Stimulated activated CD8-positive, alpha-beta memory T cell treated with anti-CD3 and anti-CD28 coated beads, Interleukin-7, amount 100 ng/mL, for 48 hours (primary cell): ENCODE results near the gene GOLIM4.
"Not testable (repeated sequence)": the region's sequence is repeated elsewhere in the genome, so short reads cannot be mapped to it uniquely, and the experiment has no call there.

Experiments used
- DNase-seq, 2 donors: peaks; one replicate each; pipeline ENCODE4 v3.0.0-alpha.2; 2020; ENCODE audit warnings: low read depth in 1 of 2; ENCODE audit errors: extremely low read depth in 1 of 2

Gene GOLIM4, protein sequence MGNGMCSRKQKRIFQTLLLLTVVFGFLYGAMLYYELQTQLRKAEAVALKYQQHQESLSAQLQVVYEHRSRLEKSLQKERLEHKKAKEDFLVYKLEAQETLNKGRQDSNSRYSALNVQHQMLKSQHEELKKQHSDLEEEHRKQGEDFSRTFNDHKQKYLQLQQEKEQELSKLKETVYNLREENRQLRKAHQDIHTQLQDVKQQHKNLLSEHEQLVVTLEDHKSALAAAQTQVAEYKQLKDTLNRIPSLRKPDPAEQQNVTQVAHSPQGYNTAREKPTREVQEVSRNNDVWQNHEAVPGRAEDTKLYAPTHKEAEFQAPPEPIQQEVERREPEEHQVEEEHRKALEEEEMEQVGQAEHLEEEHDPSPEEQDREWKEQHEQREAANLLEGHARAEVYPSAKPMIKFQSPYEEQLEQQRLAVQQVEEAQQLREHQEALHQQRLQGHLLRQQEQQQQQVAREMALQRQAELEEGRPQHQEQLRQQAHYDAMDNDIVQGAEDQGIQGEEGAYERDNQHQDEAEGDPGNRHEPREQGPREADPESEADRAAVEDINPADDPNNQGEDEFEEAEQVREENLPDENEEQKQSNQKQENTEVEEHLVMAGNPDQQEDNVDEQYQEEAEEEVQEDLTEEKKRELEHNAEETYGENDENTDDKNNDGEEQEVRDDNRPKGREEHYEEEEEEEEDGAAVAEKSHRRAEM

GRCh38 chr3:168095611-168096209, at the start of gene GOLIM4:
Gene GOLIM4 (minus strand): TSS chr3:168095924. CDS start chr3:168095285, 639 bp downstream.
- peak; percentile 62 to 67 for DNase-seq

DNA sequence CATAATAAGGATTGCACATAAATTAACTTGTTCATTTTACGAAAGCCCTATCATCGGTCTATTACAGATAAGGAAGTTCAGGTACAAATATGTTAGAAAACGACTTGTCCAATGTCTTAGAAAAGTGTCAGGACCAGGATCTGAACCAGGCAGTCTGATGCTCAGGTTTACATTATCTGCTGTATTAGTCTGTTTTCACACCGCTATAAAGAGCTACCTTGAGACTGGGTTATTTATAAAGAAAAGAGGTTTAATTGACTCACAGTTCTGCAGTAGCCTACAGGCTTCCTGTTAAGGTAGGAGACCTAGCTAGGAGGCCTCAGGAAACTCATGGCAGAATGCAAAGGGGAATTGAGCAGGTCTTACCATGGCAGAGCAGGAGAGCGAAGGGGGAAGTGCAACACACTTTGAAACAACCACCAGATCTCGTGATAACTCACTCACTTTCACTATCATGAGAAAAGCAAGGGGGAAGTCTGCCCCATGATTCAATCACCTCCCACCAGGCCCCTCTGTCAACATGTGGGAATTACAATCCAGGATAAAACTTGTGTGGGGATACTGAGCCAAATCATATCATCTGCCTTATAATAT, 45.8 kb upstream of the GOLIM4 start:
- DNase-seq: no peak

DNA sequence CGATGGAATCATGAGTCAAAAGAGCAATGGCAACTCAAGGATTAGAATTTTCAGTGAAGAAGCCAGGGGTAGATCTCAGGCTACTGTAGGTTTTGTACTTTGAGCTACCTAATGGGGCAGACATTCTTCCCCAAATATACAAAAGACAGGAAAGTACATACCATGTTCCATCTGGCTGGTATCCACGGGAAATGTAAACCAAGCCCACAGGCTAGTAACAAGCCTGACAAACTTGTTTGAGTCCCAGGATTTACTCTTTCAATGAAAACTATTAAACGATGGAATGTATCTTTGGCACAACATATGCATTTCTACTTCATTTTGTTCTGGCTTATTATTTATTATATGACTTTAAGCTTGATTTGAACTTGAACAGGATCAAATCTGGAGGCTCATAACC, 44.2 kb upstream of the GOLIM4 start:
- no peak for DNase-seq

DNA sequence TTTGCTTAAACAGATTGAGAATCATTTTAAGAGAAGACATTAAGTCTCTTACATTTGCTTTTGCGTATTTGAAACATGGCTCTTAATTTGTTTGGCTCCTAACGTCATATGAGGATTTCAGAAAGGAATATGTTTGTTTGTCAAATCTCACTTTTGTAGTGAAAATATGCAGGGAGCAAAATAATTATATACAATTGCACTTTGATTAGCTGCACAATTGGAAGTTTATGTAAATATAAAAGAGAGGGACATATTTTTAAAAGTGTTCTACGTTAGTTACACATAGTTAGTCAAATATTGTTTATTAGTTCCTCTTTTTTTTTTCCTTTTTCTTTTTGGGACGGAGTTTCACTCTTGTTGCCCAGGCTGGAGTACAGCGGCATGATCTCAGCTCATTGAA, 42.7 kb upstream of the GOLIM4 start:
- DNase-seq: no peak

GRCh38 chr3:168134931-168135330, 39.2 kb upstream of the GOLIM4 start:
- DNase-seq: no peak

- DNase-seq: not testable (repeated sequence)
Observed at GRCh38 chr3:168130250-168130649, 34.5 kb upstream of the GOLIM4 start.

GRCh38 chr3:168128463-168128862, 32.7 kb upstream of the GOLIM4 start:
- DNase-seq: not testable (repeated sequence)

DNA sequence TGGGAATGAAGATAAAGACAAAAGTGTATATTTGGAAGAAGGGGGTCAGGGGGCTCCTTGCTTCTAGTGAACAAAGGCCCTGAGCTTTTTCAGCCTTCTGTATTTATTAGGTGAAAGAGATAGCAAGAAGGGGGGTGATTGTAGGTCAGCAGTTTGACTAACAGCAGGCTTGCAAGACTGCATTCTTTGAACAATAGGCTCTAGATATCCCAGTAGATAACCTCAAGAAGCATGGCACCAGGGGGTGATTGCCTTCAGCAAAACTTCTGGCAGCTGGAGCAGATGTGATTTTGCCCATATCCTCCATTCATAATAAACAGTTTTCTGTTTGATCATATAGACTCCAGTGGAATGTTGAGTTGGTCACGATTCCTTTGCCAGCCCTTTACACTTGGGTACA, 31.7 kb upstream of the GOLIM4 start:
- DNase-seq: no peak

GRCh38 chr3:168124791-168125190, 29.1 kb upstream of the GOLIM4 start:
- DNase-seq: no peak

DNA sequence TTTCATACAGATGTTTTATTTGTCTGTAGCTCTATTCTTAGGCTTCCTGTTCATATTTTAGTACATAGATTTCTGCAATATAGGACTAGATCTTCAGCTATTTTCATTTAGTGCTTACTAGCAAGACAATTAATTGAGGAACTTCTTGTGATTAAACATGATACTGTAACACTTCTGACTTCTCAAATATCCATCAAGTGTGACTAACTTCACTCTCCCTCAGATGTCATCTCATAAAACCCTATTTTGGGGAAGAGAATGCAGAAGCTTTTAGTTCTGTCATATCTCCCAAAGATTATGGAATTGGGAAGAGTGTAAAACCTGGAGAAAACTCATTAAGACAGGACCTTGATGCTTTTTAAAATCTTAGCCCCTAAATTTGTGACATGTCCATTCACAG, 28.6 kb upstream of the GOLIM4 start:
- DNase-seq: no peak

DNA sequence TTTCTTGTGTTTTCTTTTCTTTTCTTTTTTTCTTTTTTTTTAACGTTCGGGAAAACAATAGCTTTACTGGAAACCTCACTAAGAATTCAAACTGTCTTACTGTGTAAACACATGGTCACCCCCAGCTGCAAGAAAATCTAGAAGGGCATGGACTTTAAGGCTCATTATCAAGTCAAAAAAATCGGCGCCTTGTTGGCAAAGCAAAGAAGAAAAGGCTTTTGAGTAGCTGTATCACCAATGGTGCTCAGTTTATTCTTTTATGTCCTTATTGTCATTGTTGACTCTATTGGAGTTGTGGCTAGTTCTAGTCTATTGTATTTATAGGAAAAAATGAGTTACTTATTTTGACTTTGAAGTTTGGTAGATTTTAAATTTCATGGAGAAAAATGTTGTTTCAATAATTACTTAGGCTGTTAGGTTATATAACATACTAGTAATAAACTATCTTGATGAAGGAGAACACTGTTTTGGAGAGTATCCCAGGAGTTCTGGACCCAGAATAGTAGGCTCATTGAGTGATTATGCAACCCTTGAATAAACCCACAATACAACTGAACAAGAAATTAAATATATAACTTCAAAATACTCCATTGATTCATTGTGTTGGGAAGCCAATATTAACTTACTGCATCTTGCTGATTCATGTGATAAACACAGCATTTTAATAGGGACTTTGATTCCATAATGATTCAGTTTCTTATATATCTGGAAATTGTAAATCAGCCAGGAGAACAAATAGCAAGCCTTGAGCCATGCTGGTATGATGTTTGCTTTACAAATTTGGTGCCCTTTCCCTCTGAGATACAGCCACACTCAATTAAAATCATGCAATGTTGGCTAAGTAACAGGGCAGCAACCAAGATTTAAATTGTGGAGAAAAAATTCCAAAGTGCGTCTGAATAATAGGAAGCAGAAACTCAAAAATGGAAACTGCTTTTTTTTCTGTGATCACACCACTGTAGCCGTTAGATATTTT, 27.8 kb upstream of the GOLIM4 start:
- DNase-seq: no peak

- DNase-seq: no peak
Observed at GRCh38 chr3:168121184-168122017, 25.7 kb upstream of the GOLIM4 start.

DNA sequence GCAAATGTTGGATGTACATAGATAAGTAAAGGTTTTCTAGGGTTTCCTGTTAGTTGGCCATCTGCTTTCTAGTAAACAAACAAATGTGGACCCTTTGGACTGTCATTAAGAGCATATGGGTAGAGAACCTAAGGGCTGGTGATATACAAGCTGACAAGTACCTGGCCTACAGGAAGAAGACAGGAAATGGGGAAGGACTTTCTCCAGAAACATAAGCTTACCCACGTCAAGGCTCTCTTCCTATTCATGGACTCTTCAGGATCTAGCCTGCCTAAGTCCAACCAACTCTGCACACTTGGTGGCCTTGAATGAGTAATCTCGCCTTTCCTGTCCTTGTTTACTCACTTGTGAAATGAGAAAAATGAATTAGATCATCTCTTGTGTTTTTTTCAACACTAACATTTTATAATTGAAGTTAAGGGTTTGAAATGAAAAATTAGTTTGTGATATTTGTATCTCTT, 22.2 kb upstream of the GOLIM4 start:
- no peak for DNase-seq

DNA sequence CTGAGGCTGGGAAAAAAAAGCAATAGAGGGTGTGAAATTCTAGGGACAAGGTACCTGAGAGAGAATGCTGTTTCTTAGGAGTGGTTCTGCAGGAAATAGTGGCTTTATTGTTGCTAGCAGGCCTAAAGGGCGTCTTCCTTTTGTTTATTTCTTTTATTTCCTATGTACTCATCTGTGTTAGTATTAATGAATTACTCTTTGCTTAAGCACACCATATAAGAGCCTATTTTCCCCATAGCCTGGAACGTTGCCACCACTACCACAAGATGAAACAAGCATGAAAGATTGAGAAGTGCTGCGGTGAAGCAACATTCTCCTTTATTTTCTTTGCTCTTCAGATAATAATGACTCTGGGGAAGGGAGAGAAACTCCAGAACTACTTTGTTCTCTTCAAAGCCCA, 21.3 kb upstream of the GOLIM4 start:
- no peak for DNase-seq

DNA sequence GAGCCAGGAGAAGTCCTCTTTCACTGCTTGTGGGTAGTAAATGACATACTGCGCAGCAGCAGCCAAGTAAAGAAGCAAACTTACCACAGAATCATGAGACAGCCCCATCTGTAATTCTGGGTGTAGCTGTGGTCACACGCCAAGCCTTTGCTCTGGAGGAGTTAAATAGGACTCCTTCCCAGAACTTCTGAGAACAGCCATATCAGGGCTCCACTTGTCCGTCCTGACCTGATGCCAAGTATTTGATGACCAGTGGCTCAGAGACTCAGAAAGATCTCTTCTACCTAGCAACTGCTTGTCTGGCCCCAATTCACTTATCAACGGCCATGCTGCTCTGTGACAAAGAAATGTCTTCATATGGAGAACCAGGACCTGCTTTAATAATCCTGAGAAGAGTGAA, 20.6 kb upstream of the GOLIM4 start:
- no peak for DNase-seq

- DNase-seq: no peak
Observed at GRCh38 chr3:168113848-168114247, 18.1 kb upstream of the GOLIM4 start.

GRCh38 chr3:168112894-168113293, 17.2 kb upstream of the GOLIM4 start:
- DNase-seq: no peak

- DNase-seq: no peak
Observed at GRCh38 chr3:168104361-168104760, 8.6 kb upstream of the GOLIM4 start.

DNA sequence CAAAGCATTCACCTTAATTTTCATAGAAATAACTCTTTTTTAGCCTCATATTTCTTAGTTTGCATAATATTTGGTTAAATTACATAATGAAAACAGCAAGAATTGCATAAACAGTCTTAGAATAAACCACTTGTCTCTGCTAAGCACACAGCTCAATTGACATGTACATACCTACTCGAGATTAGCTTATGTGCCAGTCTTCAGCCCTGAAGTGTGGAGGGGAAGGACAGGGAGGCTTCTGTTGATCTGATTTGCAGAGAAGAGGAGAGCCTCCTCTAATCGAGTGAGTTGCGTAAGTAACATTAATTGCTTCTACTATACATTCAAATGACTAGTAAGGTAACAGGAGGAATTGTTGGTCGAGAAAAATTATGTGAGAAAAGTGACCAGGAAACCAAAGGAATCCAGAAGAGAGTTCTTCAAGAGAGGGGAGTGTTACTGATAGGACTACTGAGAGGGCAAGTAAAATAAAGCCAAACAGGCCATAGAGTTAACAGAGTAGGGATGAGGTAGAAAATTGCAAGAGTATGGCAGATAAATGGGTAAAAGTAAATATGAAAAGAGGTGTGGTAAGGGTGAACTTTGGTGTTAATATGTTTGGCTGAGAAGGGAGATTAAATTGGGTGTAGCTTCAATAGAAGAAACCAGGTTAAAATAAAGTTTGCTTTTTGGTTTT, 7.1 kb upstream of the GOLIM4 start:
- DNase-seq: no peak
